ENCODE results near the gene AGPAT2.

- TF ChIP-seq CTCF (IDR thresholded peaks at IDR 0.05) (no peak), POLR2A (IDR thresholded peaks at IDR 0.05) (no peak), POLR2AphosphoS5 (IDR thresholded peaks at IDR 0.05) (no peak), EP300 (IDR thresholded peaks at IDR 0.05) (no peak)
These were observed 41.9 kb upstream of the AGPAT2 start for GRCh38 chr9:136729144-136729543.
